ENCODE data around the gene RAPGEF4.
"Not testable (repeated sequence)": the region's sequence is repeated elsewhere in the genome, so short reads cannot be mapped to it uniquely, and the experiment has no call there.

Gene RAPGEF4

DNA sequence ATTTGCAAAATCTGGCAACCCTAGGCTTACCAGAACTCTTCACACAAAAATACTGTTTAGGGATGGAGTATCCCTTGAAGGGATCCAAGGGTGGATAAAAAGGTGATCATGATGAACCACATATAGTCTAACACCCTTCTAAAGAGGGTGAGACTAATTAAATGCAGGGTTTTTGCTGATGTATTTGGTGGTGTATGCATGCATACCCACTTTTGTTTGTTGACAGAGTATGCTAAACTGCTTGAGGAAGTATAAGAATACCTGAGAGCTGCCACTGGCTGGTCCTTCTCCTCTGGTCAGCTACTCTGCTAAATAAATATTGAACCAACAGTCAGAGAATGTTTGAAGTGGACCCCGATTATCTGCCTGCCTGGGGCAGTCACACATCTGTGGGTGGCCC lies 34.2 kb downstream of the RAPGEF4 start:
- in situ Hi-C loops (cut with MboI; ENCODE audit: low sequenced_read_pairs), result no loop called here

DNA sequence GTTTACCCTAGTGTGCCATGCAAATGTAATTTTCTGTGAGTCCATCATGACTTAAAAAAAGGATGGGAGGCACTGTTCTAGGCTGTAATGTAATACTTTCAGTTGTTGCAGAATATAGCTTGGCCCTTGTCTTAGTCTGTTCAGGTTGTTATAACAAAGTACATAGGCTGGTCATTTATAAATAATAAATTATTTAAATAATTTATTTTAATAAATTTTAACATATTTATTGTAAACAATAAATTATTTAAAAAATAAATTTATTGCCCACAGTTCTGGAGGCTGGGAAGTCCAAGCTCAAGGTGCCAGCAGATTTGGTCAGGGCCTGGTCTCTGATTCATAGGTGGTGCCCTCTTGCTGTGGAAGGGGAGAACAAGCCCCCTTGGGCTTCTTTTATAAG lies 35.2 kb downstream of the RAPGEF4 start:
- in situ Hi-C loops (cut with MboI; ENCODE audit: low sequenced_read_pairs), result no loop called here

DNA sequence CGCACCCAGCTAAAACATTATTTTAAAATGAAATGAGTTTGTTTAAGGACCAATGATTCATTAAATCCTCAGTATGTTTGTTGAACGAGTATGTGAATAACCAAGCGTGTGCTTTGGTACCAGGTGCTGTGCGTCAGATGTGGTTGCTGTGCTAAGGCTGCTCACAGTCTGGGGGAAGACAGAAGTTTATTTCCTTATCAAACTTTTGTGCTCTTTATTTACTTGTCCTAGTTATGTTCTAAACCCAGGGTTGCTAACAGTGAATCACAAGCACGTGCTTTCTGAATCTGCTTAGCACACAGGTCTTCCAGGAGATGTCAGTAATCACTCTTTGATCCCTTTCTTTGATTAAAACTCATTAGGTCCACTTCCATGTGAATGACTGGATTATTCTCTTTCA lies 37.0 kb downstream of the RAPGEF4 start:
- in situ Hi-C loops (cut with MboI; ENCODE audit: low sequenced_read_pairs), result no loop called here

DNA sequence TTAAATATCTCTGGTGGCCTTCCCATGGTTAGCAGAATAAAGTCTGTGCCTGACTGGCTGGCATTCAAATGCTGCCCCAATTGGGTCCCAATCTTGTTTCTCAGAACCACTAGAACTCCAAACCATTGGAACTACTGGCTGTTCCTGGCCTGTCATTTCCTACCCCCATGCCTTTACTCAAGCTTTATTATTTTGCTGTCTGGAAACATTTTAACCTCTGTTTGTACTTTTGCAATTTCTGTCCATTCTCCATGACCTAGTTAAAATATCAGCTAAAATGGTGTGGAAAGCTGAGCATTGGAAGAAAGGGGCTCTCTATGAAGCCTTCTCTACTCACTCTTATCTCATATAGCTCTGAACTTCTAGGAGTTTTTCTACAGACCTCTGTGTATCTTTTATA lies 38.7 kb downstream of the RAPGEF4 start:
- in situ Hi-C loops (cut with MboI; ENCODE audit: low sequenced_read_pairs), result no loop called here

DNA sequence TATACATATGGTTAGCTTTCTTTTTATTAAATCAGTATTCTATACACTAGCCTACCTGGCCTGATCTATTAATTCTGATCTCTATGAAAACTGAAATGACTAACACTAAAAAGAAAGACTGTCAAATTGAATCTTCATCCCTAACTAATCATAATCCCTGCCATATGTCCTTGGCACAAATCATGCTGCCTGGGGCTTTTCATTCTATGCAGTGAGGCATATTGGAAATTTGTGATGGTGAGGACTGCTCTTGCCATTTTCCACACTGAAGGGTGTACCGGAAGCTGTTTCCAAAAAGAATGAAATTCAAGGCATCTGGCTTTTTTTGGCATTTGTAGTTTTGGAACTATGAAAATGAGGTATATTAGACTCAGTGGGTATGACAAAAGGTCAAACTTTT lies 39.7 kb downstream of the RAPGEF4 start:
- in situ Hi-C loops (cut with MboI; ENCODE audit: low sequenced_read_pairs), result no loop called here

DNA sequence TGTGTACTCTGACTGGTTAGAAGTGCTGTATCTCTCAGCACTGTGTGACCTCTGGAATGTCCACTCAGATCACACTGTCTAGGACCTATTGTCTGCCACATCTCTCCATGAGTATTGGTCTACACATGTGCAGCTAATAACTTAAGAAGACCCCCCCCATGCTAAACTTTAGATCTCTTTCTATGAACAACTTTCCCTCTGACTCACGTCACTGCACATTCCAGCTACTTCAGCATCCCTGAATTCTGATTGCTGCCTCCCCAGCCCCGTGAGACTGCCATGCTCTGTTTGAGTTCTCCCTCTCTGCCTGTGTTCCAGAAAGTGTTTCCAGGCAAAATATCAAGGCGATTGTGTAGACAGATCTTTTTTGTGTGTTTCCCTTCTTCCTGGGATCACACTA lies 41.8 kb downstream of the RAPGEF4 start:
- in situ Hi-C loops (cut with MboI; ENCODE audit: low sequenced_read_pairs), result no loop called here

DNA sequence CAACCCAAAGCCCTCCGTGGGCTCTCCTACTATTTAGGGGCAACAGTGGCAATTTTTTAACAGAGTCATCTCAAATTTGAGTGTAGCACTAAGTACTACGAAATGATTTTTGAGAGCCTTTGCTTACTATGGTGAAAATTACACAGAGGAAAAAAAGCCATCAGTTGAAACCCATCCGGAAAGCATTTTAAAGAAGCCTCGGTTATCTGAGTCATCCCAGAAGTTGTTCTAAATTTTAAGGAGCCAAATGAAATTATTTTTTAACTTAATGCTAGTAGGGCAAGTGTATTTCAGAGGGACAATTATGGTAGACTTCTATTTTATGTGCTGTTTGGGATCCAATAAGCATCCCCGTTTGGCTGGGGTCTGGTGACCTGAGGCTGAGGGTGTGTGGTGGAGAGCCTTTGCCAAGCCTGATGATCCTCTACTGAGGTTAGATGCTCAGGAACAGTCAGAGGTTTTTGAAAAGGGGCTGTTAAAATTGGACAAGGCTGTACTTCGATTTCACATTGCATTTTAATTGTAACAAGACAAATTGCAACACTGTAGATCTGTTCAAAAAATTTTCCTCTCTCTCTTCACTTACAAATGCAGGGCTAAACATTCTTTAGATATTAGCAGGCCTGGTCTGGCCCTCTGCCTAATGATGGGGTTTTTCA lies 47.0 kb downstream of the RAPGEF4 start:
- in situ Hi-C loops (cut with MboI; ENCODE audit: low sequenced_read_pairs), result no loop called here

DNA sequence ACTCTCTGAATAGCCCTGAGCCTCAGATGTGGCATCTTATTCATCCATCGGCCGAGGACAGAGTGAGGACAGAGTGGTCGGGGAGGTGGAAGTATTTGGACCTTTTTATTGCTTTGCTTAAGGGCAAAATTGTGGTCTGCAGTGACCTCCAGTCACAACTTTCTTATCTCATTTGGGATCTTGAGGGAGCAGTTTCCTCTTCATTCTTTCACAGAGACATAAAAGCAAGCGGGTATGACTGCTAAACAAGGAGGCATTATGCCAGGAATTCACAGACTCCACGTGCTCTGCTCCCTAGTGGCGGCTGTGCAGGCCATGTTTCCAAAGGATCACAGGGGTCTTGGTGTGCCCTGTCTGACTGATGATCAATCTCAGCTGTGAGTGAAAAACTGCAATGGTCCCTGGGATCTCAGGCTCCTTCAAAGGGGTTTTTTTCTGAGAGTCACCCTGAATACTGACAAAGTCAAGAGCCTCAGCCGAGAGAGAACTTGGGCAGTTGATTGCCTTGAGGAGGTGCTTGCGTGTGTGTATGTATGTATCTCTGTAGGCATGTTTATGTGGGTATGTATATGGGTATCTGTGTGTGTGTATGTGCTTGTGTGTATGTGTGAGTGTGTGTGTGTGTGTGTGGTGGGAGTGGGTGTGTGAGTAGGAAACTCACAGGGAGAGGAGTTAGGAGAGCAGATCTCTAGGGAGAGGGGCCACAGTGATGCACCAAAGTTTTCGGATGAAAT lies 47.7 kb downstream of the RAPGEF4 start:
- in situ Hi-C loops (cut with MboI; ENCODE audit: low sequenced_read_pairs), result no loop called here

DNA sequence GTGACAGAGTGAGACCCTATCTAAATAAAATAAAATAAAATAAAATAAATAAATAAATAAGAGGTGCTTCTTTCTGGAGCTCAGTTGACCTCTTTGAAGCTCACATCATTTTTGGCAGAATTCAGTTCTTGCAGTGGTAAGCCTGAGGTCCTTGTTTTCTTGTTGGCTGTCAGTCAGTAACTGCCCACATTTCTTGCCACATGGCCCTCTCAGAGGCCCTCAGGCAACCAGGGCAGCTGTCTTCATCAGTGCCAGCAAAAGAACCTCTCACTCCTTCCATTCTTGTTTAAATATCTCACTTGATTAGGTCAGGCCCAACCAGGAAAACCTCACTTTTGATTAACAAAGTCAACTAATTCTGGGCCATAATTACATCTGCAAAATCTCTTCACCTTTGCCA lies 53.2 kb downstream of the RAPGEF4 start:
- in situ Hi-C loops (cut with MboI; ENCODE audit: low sequenced_read_pairs), result no loop called here

DNA sequence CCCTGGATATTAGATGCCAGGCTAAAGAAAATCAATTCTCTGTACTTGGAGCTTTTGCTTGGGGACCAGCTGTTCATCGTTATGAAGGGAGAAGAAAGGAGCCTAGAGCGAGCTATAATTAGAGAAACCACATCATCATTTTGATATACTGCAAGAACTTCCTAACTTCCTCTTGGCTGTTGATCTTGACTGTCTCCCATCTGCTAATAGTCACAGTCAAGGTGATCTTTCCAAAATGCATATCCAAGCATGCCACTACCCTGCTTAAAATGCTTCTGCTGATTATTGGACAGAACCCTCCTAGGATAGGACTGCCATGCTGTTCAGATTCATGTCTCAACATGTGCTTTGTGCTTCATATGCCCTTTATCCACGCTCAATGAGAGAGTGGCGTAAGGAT lies 54.8 kb downstream of the RAPGEF4 start:
- in situ Hi-C loops (cut with MboI; ENCODE audit: low sequenced_read_pairs), result no loop called here

DNA sequence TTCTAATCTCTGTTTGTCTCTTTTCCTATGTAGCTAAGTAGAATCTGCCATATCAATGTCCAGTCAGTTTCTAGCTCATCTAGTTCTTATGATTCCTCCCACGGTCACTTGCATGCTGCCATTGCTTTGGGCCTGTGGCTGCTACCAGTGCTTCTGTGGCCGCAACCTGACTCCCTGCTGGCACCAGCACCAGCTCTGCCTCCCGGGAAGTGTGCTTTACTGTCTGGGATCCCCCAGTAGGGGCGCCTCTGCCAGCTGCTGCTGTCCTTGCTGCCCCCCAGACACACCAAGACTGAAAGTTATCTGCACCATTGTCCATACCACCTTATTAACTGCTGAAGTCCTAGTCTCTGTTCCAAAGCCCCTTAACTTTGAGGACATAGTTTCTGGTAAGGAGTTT lies 56.3 kb downstream of the RAPGEF4 start:
- in situ Hi-C loops (cut with MboI; ENCODE audit: low sequenced_read_pairs), result no loop called here

DNA sequence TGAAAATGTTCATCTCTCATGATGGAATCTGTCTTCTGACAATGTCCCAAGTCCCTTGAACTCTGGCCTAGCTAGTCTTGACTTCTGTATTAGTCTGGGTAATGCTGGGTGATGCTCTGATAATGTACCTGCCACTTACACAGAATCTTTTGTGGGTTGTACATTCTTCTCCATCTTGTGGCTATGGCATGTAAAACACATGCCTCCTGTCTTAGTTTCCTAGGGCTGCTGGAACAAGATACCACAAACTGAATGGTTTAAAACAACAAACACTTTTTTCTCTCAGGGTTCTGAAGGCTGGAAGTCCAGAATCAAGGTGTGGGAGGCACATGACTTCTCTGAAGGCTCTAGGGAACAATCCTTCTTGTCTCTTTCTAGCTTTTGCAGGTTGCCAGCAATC lies 57.1 kb downstream of the RAPGEF4 start:
- in situ Hi-C loops (cut with MboI; ENCODE audit: low sequenced_read_pairs), result no loop called here

DNA sequence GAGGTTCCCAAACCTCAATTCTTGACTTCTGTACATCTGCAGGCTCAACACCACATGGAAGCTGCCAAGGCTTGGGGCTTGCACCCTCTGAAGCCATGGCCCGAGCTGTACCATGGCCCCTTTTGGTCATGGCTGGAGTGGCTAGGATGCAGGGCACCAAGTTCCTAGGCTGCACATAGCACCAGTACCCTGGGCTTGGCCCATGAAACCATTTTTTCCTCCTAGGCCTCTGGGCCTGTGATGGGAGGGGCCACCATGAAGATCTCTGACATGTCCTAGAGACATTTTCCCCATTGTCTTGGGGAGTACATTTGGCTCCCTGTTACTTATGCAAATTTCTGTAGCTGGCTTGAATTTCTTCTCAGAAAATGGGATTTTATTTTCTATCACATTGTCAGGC lies 67.7 kb downstream of the RAPGEF4 start:
- in situ Hi-C loops (cut with MboI; ENCODE audit: low sequenced_read_pairs), result not testable (repeated sequence)

DNA sequence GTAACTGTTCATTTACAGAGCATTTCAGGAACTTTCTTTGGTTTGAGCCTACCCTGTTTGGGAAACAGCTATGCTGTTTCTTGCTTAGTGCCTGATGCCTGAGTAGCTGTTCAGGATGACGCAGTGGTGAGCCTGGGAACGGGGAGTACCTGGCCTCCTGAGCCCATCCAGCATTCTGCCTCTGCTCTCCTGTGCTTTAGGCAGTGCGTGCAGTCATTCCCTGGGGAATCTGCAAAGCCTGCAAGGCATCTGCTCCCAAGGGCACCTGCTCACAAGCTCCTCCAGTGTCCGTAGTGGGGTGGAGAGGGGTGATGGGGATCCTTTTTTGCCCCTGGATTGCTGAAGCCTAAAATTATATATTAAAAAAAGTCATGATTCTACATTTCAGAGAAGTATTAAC lies 68.8 kb downstream of the RAPGEF4 start:
- in situ Hi-C loops (cut with MboI; ENCODE audit: low sequenced_read_pairs), result no loop called here

DNA sequence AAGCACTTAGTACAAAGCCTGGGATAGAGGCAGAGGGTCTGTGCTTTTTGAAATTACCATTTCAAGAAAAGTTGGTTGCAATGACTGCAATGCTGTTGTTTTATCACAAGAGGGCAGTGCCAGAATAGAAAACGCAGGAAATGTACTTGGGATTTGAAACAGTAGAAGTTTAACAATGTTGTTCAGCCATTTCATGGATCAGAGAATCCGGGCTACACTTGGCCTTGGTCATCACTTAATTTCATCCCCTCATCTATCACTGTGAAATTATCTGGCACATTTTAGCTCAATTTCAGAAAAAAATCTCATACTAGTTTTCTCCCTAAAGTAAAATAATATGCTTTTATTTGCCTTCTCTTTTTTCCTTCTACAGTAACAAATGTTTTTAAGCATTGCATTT lies 70.8 kb downstream of the RAPGEF4 start:
- in situ Hi-C loops (cut with MboI; ENCODE audit: low sequenced_read_pairs), result no loop called here

DNA sequence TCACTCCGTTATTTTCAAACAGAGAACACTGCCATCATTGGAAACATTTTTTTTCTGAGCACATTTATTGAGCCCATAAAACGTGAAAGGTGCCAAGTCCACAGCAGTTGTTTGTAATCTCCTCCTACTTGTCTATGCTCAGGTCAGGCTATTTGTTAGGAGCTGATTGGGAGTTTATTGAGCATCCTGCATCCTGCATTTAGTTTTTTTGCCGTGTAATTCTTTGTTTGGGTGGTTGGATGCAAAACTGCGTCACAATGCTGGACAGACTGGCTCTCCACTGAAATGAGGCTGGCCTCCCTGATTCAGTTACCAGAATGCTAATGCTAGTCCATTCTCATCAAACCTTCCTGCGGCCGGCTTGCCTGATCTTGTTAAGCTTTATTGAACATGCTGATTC lies 71.4 kb downstream of the RAPGEF4 start:
- in situ Hi-C loops (cut with MboI; ENCODE audit: low sequenced_read_pairs), result no loop called here

DNA sequence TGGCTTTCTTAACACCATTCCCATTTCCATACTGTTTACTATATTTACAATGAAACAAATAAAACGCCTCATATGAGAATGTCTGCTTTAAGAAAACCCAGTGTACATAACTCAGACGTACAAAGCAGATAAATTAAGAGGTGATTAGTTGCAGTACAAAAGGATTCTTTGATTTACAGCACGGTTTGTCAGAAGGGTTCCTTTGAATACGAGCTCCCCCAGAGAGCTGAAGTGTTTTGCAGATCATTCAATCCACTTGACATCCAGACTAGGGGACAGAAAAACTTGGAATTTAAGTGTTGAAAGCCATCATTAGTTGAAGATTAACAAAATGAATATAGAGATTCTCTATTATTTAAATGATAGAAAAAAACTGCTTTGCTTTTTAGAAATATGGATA lies 72.5 kb downstream of the RAPGEF4 start:
- in situ Hi-C loops (cut with MboI; ENCODE audit: low sequenced_read_pairs), result no loop called here

DNA sequence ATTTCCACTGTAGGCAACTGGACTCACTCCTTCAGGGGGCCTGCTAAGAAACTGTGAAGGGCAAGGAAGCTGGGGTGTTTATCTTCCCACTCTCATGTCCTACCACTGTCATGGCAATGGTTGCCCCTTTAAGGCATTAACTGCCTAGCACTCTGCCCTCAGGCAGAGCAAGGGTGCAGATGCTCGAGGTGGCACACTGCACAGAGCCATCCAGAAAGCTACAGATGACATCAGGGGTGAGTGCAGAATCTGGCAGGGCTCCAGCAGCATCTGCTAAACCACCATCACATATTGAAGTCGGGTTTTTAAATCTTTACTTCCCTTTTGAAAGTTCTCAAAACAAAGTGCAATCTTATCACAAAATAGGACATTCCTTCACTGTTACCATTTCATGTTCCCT lies 75.4 kb downstream of the RAPGEF4 start:
- in situ Hi-C loops (cut with MboI; ENCODE audit: low sequenced_read_pairs), result no loop called here

DNA sequence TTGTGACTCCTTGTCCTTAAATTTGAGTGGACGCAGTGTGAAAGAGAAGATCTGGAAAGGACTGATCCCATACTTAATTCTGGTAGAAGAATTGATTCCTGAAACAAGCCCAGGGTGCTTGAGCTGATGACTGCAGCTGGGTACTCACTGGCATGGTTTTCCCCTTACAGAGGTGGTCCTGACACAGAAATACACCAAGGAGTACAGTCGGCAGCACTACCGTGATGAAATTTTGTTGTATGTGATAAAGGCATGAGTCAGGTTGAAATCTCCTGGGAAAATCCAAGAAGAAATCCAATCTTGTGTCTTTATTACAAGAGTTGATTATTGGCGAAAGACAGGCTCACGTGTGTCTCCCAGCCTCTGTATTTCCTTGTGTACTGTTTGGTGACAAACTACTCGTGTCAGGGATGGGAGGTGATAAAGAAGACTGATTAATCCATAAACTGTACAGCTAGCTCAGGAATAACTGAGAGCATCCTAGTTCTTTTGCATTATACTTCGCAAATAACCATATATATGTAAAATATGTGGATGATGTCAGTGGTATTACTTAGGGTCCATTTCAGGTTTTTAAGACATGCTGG lies 76.6 kb downstream of the RAPGEF4 start:
- in situ Hi-C loops (cut with MboI; ENCODE audit: low sequenced_read_pairs), result no loop called here

DNA sequence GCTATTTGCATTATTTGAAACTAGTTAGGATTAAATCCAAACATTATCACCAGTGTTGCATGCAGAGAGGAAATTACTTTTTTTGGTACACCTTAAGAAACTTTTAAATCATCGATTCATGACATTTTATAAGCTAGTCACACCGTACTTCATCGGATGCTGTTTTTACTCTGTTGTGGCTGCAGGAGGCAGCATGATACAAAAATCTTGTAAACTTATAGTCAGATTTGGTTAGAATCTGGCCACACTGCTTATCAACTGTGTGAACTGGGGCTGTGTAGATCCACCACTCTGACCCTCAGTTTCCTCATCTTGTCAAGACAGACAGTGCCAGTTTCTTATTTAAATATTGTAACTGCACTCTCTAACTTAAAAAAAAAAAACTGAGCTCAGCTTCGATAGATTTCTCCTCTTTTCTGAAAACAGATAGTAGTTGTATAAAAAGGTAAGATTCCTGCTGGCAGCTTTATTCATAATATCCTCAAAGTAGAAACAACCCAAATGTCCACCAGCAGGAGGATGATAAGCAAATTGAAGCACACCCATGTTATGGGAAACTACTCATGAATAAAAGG lies 77.8 kb downstream of the RAPGEF4 start:
- in situ Hi-C loops (cut with MboI; ENCODE audit: low sequenced_read_pairs), result no loop called here

DNA sequence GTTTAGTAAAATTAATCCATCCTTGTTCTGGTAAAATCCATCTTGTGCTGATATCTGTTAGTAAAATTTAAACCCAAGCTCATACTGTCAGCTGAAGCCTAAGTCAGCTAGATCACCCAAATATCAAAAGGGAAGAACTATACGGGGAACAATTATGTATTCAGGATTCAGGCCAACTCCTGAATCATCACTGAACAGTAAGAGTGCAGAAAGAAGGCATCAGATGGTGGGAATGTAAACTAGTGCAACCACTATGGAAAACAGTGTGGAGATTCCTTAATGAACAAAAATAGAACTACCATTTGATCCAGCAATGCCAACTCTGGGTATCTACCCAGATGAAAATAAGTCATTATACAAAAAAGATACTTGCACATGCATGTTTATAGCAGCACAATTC lies 81.8 kb downstream of the RAPGEF4 start:
- in situ Hi-C loops (cut with MboI; ENCODE audit: low sequenced_read_pairs), result no loop called here

DNA sequence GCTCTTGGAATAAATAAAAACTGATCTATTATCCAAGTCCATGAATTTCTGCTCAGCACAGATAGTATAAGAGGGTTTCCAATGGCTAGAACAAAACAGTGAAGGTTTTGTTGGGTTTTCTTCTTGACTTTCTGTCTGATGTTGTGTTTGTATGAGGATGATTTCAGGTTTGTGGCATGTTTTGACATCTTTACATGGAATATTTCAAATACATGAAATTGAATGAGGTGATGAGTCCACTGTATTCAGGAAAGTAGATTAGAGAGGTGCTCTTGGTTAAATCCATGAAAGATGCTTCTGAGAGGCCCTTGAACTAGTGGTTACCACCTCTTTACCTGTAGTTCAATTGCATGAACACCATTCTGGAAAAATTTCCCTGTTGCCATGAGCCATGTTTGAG lies 84.3 kb downstream of the RAPGEF4 start:
- in situ Hi-C loops (cut with MboI; ENCODE audit: low sequenced_read_pairs), result no loop called here

Data from HL-60/S4 treated with phorbol 12-myristate 13-acetate at 8.2 ng/mL for 4 days and 3 days (cell line).